Osteoblast (primary cell): ENCODE data around the gene E2F1. TPM values are rescaled to one million over a fixed set of nuclear protein-coding genes. Genes with fewer than 3 reads are reported as not detected.

Experiments
- DNase-seq: peaks from one replicate; pipeline ENCODE4 v3.0.0; 2011; ENCODE audit warnings: low spot score, mixed read lengths; ENCODE audit not compliant: insufficient read length; ENCODE audit errors: missing footprints
- H2AFZ ChIP-seq: 2 replicates; pipeline ENCODE4 v1.6.0; 2011; ENCODE audit warnings: mild to moderate bottlenecking, low read length
- H3K27ac ChIP-seq: 2 replicates; pipeline ENCODE4 v1.5.1; 2011; ENCODE audit warnings: mild to moderate bottlenecking, low read depth, low read length, moderate library complexity
- H3K27me3 ChIP-seq: 2 replicates; pipeline ENCODE4 v1.6.0; 2012; ENCODE audit warnings: mild to moderate bottlenecking, control low read depth, inconsistent platforms, low read length, moderate library complexity; ENCODE audit not compliant: insufficient read depth
- H3K36me3 ChIP-seq: 2 replicates; pipeline ENCODE4 v1.5.1; 2011; ENCODE audit warnings: mild to moderate bottlenecking, low read length, control low read depth, moderate library complexity; ENCODE audit not compliant: insufficient read depth
- H3K4me1 ChIP-seq: 2 replicates; pipeline ENCODE4 v1.5.1; 2011; ENCODE audit warnings: mild to moderate bottlenecking, low read length, control low read depth, moderate library complexity; ENCODE audit not compliant: insufficient read depth
- H3K4me2 ChIP-seq: 2 replicates; pipeline ENCODE4 v1.6.0; 2011; ENCODE audit warnings: mild to moderate bottlenecking, low read length; ENCODE audit not compliant: insufficient read depth
- H3K4me3 ChIP-seq: fragments of 200-600 bp; sonication (generic); 3 replicates; pipeline ENCODE4 v1.5.1; 2012; ENCODE audit warnings: mild to moderate bottlenecking, low read length, inconsistent platforms; ENCODE audit not compliant: insufficient read depth
- H3K79me2 ChIP-seq: 2 replicates; pipeline ENCODE4 v1.6.0; 2012; ENCODE audit warnings: mild to moderate bottlenecking, low read length, control low read depth, inconsistent platforms; ENCODE audit not compliant: insufficient read depth
- H3K9me3 ChIP-seq: 2 replicates; pipeline ENCODE4 v1.5.1; 2011; ENCODE audit warnings: low read depth, low read length, control low read depth
- H4K20me1 ChIP-seq: 2 replicates; pipeline ENCODE4 v1.6.0; 2012; ENCODE audit warnings: mild to moderate bottlenecking, low read length, control low read depth; ENCODE audit not compliant: insufficient read depth
- CTCF ChIP-seq: IDR thresholded peaks from 2 replicates; pipeline ENCODE4 v1.5.1; 2011; ENCODE audit warnings: mild to moderate bottlenecking, low read depth, low read length, moderate library complexity; ENCODE audit errors: extremely low read depth
- total RNA-seq: library from RNA; depleted of rRNA; stranded (reverse); fragments of >200 nt; gene quantifications from 2 replicates; pipeline ENCODE4 v1.2.3, GENCODE V29; 2012

E2F1 gene
- total RNA-seq, 1 donor = 1.4 TPM

GRCh38 chr20:33645396-33645795 lies 40.8 kb downstream of the E2F1 start:
- Histone ChIP-seq H2AFZ (no peak overlapping the region), H3K27me3 (no peaks in the 10 kb centered on the region), H4K20me1 (peaks cover 26% of the 10 kb centered on the region), H3K4me2 (no peak overlapping the region), H3K4me1 (peaks cover 20% of the 10 kb centered on the region), H3K4me3 (no peak overlapping the region), H3K27ac (no peak overlapping the region), H3K79me2 (no peaks in the 10 kb centered on the region), H3K9me3 (no peaks in the 10 kb centered on the region), H3K36me3 (peaks cover 27% of the 10 kb centered on the region)
- no peak for TF ChIP-seq CTCF
- peak; percentile 30 for DNase-seq

GRCh38 chr20:33645072-33645358 lies 41.2 kb downstream of the E2F1 start:
- peaks cover 26% of the 10 kb centered on the region for H4K20me1 ChIP-seq

DNA sequence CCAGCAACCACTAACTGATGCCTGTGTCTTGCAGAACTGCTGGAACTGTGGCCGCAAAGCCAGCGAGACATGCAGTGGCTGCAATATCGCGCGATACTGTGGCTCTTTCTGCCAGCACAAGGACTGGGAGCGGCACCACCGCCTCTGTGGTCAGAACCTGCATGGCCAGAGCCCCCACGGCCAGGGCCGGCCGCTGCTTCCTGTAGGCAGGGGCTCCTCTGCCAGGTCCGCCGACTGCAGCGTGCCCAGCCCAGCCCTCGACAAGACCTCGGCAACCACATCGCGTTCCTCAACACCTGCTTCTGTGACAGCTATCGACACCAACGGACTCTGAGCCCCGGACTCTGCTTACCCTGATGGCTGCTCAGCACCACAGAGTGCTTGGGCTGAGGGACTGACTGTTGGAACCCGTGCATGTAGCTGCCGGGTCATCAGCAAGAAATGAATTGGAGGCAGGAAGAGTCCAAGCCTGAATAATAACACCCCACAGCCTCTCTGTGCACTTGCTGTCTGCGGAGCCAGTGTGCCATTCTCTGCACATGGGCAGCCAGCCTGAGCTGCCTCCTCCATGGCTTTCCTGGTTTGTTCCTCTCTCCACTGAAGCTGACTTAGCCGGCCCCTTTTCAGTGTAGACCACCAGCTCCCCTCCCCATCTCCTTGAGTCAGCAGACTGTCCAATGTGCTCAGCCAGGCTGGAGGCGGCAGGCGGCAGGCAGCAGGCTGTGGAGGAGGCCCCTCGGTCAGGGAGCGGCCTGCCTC lies 41.7 kb downstream of the E2F1 start:
- peaks cover 24% of the 10 kb centered on the region for H4K20me1 ChIP-seq

More at GRCh38 chr20:33645072-33645358, 41.2 kb downstream of the E2F1 start:
- Histone ChIP-seq H3K27me3 (no peaks in the 10 kb centered on the region), H3K4me2 (no peak overlapping the region), H3K4me1 (peaks cover 20% of the 10 kb centered on the region), H3K9me3 (no peaks in the 10 kb centered on the region), H3K36me3 (peaks cover 29% of the 10 kb centered on the region), H3K27ac (no peak overlapping the region), H3K4me3 (no peak overlapping the region), H2AFZ (no peak overlapping the region), H3K79me2 (no peaks in the 10 kb centered on the region)
- TF ChIP-seq CTCF = no peak
- DNase-seq = no peak

More for the DNA sequence above, 41.7 kb downstream of the E2F1 start:
- H3K9me3 ChIP-seq = no peaks in the 10 kb centered on the region
- peaks cover 20% of the 10 kb centered on the region for H3K4me1 ChIP-seq
- H2AFZ ChIP-seq = no peak overlapping the region
- H3K4me2 ChIP-seq = no peak overlapping the region
- no peak overlapping the region for H3K27ac ChIP-seq
- H3K4me3 ChIP-seq = no peak overlapping the region
- no peak for TF ChIP-seq CTCF
- H3K27me3 ChIP-seq = no peaks in the 10 kb centered on the region
- peak; percentile 69 for DNase-seq
- H3K79me2 ChIP-seq = no peaks in the 10 kb centered on the region
- H3K36me3 ChIP-seq = peaks cover 35% of the 10 kb centered on the region
